ENCODE data around the gene ATRN.
"Not testable (repeated sequence)": the region's sequence is repeated elsewhere in the genome, so short reads cannot be mapped to it uniquely, and the experiment has no call there.

DNA sequence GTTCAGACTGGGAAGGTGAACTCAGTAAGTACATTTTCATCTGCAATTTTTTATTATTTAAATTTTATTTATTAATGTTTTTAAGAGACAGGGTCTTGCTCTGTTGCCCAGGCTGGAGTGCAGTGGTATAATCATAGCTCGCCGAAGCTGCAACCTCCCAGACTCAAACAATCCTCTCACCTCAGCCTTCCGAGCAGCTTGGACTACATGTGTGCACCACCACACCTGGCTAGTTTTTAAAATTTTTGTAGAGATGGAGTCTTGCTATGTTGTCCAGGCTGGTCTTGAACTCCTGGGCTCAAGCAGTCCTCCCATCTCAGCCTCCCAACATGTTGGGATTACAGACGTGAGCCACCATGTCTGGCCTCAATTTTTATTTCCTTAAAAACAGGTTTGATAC, 44.1 kb upstream of the ATRN start:
- not testable (repeated sequence) for TF ChIP-seq POLR2A (IDR thresholded peaks at IDR 0.05)
- TF ChIP-seq, protein P1, sequence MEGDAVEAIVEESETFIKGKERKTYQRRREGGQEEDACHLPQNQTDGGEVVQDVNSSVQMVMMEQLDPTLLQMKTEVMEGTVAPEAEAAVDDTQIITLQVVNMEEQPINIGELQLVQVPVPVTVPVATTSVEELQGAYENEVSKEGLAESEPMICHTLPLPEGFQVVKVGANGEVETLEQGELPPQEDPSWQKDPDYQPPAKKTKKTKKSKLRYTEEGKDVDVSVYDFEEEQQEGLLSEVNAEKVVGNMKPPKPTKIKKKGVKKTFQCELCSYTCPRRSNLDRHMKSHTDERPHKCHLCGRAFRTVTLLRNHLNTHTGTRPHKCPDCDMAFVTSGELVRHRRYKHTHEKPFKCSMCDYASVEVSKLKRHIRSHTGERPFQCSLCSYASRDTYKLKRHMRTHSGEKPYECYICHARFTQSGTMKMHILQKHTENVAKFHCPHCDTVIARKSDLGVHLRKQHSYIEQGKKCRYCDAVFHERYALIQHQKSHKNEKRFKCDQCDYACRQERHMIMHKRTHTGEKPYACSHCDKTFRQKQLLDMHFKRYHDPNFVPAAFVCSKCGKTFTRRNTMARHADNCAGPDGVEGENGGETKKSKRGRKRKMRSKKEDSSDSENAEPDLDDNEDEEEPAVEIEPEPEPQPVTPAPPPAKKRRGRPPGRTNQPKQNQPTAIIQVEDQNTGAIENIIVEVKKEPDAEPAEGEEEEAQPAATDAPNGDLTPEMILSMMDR (IDR thresholded peaks at IDR 0.05 in 4 of 5, conservative IDR thresholded peaks at IDR 0.05 in 1 of 5), result not testable (repeated sequence)
